K562 (cell line): ENCODE measurements around the gene ZBED4. TPM values are rescaled to one million over a fixed set of nuclear protein-coding genes. Genes with fewer than 3 reads are reported as not detected.

Experiments
- CTBP1 ChIP-seq: fragments of 450-650 bp; IDR thresholded peaks from 2 replicates; pipeline ENCODE4 v1.6.1; 2016; ENCODE audit warnings: borderline replicate concordance
- EGR1 ChIP-seq: fragments of 450-650 bp; conservative IDR thresholded peaks from 2 replicates; pipeline ENCODE4 v1.6.1; 2017; ENCODE audit warnings: mild to moderate bottlenecking
- ETS2 ChIP-seq: IDR thresholded peaks from 2 replicates; pipeline ENCODE4 v1.6.1; 2016; ENCODE audit warnings: borderline replicate concordance, missing genetic modification characterization, mild to moderate bottlenecking, moderate library complexity, missing compliant biosample characterization; ENCODE audit not compliant: poor library complexity, severe bottlenecking
- EZH2 ChIP-seq: IDR thresholded peaks from 2 replicates; pipeline ENCODE4 v1.6.1; 2012; ENCODE audit warnings: low read depth, mild to moderate bottlenecking, inconsistent platforms, low read length, borderline replicate concordance
- GATAD2B ChIP-seq: fragments of 450-650 bp; IDR thresholded peaks from 2 replicates; pipeline ENCODE4 v1.6.1; 2017; ENCODE audit warnings: mild to moderate bottlenecking, borderline replicate concordance
- MCM7 ChIP-seq, 2 experiments: fragments of 450-650 bp; IDR thresholded peaks; 2 replicates each; pipeline ENCODE4 v1.6.1; 2016 to 2018
- NCOR1 ChIP-seq: fragments of 450-650 bp; IDR thresholded peaks from 2 replicates; pipeline ENCODE4 v1.6.1; 2016; ENCODE audit warnings: mild to moderate bottlenecking, moderate library complexity
- POLR2A ChIP-seq: fragments of 450-650 bp; conservative IDR thresholded peaks from 2 replicates; pipeline ENCODE4 v1.6.1; 2016
- PRPF4 ChIP-seq: fragments of 200-400 bp; formaldehyde crosslinking; IDR thresholded peaks from one replicate; pipeline ENCODE4 v1.6.1; 2017; ENCODE audit warnings: low read length, low read depth, mild to moderate bottlenecking; ENCODE audit not compliant: insufficient read depth, poor library complexity, severe bottlenecking
- SAFB ChIP-seq: fragments of 200-400 bp; formaldehyde crosslinking; IDR thresholded peaks from 2 replicates; pipeline ENCODE4 v1.6.1; 2017; ENCODE audit warnings: low read depth, low read length, borderline replicate concordance
- SMAD1 ChIP-seq: fragments of 150-350 bp; IDR thresholded peaks from 2 replicates; pipeline ENCODE4 v1.6.1; 2014; ENCODE audit warnings: low read length, low read depth; ENCODE audit not compliant: partially characterized antibody
- SP1 ChIP-seq: sonication (generic); formaldehyde crosslinking; IDR thresholded peaks from 2 replicates; pipeline ENCODE4 v1.8.1; 2022; ENCODE audit warnings: mild to moderate bottlenecking, missing genetic modification reagents
- STAG1 ChIP-seq: sonication (generic); formaldehyde crosslinking; IDR thresholded peaks from 2 replicates; pipeline ENCODE4 v1.5.0; 2020; ENCODE audit warnings: missing genetic modification reagents, borderline replicate concordance
- TEAD2 ChIP-seq: fragments of 450-650 bp; IDR thresholded peaks from 2 replicates; pipeline ENCODE4 v1.6.1; 2016; ENCODE audit warnings: missing genetic modification characterization, control low read depth, missing compliant biosample characterization
- U2AF1 ChIP-seq: fragments of 200-400 bp; formaldehyde crosslinking; optimal IDR thresholded peaks from 2 replicates; pipeline ENCODE3; 2017; ENCODE audit warnings: mild to moderate bottlenecking, low read depth, low read length, moderate library complexity
- ZC3H4 ChIP-seq: sonication (generic); formaldehyde crosslinking; IDR thresholded peaks from 2 replicates; pipeline ENCODE4 v1.9.0; 2021; ENCODE audit warnings: missing genetic modification reagents, borderline replicate concordance
- ZNF766 ChIP-seq: fragments of 200-800 bp; sonication (Bioruptor generic); conservative IDR thresholded peaks from 2 replicates; pipeline ENCODE4 v1.6.1; 2016; ENCODE audit warnings: missing genetic modification characterization, missing compliant biosample characterization
- polyA plus RNA-seq, 8 experiments: library from polyadenylated mRNA; depleted of rRNA in 4 of 8; stranded (reverse) in 5 of 8; unstranded in 3 of 8; fragments of >200 nt; fragmentation: Nextera tagmentation in 2 of 8; fragmentation: Illumina TruSeq in 1 of 8; extraction: Ambion mirVana in 2 of 8; extraction: Trizol in 1 of 8; gene quantifications; 2 replicates each; pipeline versions ENCODE4 v1.2.1 to v1.2.3, GENCODE V29; 2011 to 2014; ENCODE audit warnings: inconsistent platforms in 1 of 8, missing spikeins in 1 of 8
- total RNA-seq, 7 experiments: library from RNA; depleted of rRNA in 6 of 7; stranded (reverse); fragments of >200 nt in 6 of 7; fragmentation: Illumina TruSeq in 2 of 7; extraction: Trizol in 2 of 7; gene quantifications; 2 replicates each; pipeline versions ENCODE4 v1.2.1 to v1.2.3, GENCODE V29; 2011 to 2021; ENCODE audit warnings: low replicate concordance in 1 of 7
- TF ChIP-seq, protein P1 (sequence below): fragments of 450-650 bp; IDR thresholded peaks from 2 replicates; pipeline ENCODE4 v1.6.1; 2016; ENCODE audit warnings: low read depth
- TF ChIP-seq, protein P2 (sequence below): fragments of 450-650 bp; formaldehyde crosslinking; IDR thresholded peaks from 2 replicates; pipeline ENCODE4 v1.4.0; 2020; ENCODE audit warnings: mild to moderate bottlenecking, moderate library complexity

The ZBED4 gene
- total and polyA plus RNA-seq, 9 of the 15 experiments (the other 6 are each of a cell fraction or from before 2014, with no cell fraction given), result 1.5 to 16.8 (median 7.4) TPM

DNA sequence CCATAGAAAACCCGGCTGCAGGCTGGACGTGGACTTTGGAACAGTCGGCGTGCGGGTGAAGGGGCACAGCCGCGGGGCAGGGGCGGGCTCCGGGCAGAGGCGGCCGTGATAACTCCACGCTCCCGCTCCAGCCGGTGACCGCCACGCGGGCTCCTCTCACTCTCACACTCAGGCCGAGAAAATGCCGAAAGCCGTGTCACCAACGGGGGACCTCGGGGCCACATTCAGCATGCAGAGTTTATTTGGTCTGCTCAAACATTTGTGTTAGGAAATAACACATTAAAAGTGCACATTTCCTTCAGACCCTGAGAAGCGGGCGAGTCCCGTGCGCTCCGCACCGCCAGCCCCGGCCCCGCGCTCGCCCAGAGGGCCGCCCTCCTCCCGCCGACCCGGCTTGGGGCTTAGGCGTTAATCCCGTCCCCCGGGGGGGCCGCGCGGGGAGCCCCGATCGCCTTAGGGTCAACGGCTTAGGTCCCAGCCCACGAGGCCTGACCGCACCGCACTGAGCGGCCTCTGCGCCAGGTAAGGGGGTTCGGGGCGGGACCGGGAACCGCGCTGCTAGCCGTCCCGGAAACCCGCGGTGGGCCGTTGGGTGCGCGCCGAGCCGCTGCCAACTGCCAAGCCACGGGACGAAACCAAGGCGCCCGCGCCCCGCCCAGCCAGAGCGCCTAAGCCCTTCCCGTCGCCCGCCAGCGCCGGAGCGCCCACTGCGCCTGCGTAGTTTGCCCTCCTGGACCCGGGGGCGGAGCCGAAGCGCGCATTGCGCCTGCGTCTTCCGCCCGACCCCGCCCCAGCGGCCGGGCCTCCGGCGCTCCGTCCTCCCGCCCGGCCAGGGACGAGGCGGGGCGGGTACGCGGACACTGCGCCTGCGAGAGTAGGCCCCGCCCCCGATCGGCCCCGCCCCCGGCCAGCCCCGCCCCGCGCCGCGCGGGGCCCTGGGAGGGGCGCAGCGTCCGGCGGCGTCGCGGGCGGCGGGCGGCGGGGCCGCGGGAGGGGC is at the start of gene ZBED4 (continued):
- TF ChIP-seq NCOR1, result no peak
- no peak for TF ChIP-seq TEAD2
- 0 out of 2 replicates have a peak, but pooled peaks have one; percentile 38 for TF ChIP-seq ZC3H4
- TF ChIP-seq PRPF4, result peak; percentile 45
- no peak for TF ChIP-seq ETS2
- no peak for TF ChIP-seq EZH2
- no peak for TF ChIP-seq GATAD2B
- peak; percentile 78 for TF ChIP-seq CTBP1
- no peak for TF ChIP-seq ZNF766
- no peak for TF ChIP-seq MCM7 (IDR thresholded peaks at IDR 0.05)
- TF ChIP-seq POLR2A, result peak; percentile 86
- TF ChIP-seq EGR1, result peak; percentile 25; the same call in 1 of the 2 replicates
- TF ChIP-seq SP1 (CRISPR knock-in tag), result peak; percentile 53; the same call in 1 of the 2 replicates
- TF ChIP-seq, protein P1, sequence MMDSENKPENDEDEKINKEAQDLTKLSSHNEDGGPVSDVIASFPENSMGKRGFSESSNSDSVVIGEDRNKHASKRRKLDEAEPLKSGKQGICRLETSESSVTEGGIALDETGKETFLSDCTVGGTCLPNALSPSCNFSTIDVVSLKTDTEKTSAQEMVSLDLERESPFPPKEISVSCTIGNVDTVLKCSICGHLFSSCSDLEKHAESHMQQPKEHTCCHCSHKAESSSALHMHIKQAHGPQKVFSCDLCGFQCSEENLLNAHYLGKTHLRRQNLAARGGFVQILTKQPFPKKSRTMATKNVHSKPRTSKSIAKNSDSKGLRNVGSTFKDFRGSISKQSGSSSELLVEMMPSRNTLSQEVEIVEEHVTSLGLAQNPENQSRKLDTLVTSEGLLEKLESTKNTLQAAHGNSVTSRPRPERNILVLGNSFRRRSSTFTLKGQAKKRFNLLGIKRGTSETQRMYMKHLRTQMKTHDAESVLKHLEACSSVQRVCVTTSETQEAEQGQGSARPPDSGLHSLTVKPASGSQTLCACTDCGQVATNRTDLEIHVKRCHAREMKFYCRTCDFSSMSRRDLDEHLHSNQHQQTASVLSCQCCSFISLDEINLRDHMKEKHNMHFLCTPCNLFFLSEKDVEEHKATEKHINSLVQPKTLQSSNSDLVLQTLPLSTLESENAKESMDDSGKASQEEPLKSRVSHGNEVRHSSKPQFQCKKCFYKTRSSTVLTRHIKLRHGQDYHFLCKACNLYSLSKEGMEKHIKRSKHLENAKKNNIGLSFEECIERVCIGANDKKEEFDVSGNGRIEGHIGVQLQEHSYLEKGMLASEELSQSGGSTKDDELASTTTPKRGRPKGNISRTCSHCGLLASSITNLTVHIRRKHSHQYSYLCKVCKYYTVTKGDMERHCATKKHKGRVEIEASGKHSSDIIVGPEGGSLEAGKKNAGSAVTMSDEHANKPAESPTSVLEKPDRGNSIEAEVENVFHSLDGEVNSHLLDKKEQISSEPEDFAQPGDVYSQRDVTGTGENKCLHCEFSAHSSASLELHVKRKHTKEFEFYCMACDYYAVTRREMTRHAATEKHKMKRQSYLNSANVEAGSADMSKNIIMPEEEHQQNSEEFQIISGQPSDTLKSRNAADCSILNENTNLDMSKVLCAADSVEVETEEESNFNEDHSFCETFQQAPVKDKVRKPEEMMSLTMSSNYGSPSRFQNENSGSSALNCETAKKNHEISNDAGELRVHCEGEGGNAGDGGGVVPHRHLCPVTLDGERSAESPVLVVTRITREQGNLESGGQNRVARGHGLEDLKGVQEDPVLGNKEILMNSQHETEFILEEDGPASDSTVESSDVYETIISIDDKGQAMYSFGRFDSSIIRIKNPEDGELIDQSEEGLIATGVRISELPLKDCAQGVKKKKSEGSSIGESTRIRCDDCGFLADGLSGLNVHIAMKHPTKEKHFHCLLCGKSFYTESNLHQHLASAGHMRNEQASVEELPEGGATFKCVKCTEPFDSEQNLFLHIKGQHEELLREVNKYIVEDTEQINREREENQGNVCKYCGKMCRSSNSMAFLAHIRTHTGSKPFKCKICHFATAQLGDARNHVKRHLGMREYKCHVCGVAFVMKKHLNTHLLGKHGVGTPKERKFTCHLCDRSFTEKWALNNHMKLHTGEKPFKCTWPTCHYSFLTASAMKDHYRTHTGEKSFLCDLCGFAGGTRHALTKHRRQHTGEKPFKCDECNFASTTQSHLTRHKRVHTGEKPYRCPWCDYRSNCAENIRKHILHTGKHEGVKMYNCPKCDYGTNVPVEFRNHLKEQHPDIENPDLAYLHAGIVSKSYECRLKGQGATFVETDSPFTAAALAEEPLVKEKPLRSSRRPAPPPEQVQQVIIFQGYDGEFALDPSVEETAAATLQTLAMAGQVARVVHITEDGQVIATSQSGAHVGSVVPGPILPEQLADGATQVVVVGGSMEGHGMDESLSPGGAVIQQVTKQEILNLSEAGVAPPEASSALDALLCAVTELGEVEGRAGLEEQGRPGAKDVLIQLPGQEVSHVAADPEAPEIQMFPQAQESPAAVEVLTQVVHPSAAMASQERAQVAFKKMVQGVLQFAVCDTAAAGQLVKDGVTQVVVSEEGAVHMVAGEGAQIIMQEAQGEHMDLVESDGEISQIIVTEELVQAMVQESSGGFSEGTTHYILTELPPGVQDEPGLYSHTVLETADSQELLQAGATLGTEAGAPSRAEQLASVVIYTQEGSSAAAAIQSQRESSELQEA, result peak; percentile 18; the same call in 1 of the 2 replicates
- TF ChIP-seq, protein P2, sequence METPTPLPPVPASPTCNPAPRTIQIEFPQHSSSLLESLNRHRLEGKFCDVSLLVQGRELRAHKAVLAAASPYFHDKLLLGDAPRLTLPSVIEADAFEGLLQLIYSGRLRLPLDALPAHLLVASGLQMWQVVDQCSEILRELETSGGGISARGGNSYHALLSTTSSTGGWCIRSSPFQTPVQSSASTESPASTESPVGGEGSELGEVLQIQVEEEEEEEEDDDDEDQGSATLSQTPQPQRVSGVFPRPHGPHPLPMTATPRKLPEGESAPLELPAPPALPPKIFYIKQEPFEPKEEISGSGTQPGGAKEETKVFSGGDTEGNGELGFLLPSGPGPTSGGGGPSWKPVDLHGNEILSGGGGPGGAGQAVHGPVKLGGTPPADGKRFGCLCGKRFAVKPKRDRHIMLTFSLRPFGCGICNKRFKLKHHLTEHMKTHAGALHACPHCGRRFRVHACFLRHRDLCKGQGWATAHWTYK (CRISPR knock-in tag), result 0 out of 2 replicates have a peak, but pooled peaks have one; percentile 47
- TF ChIP-seq SAFB, result 0 out of 2 replicates have a peak, but pooled peaks have one; percentile 25
- peak; percentile 35 for TF ChIP-seq U2AF1
- TF ChIP-seq SMAD1, result no peak
- no peak for TF ChIP-seq STAG1 (CRISPR knock-in tag)
